GM19351 (cell line): ENCODE results near the gene GNG12.
A peak's percentile ranks its signal among the peaks of the same experiment; 100 is the strongest.

Source experiments
- ATAC-seq: cut with Tn5 transposase; IDR thresholded peaks from one replicate; pipeline ENCODE4 v1.9.1; 2021; ENCODE audit warnings: mild to moderate bottlenecking, moderate library complexity; ENCODE audit not compliant: unreplicated experiment

The GNG12 gene

GRCh38 chr1:67843331-67843730 is 10.1 kb upstream of the GNG12 start:
- ATAC-seq: no peak

- ATAC-seq: no peak
These were observed 7.2 kb upstream of the GNG12 start for GRCh38 chr1:67840449-67840848.

DNA sequence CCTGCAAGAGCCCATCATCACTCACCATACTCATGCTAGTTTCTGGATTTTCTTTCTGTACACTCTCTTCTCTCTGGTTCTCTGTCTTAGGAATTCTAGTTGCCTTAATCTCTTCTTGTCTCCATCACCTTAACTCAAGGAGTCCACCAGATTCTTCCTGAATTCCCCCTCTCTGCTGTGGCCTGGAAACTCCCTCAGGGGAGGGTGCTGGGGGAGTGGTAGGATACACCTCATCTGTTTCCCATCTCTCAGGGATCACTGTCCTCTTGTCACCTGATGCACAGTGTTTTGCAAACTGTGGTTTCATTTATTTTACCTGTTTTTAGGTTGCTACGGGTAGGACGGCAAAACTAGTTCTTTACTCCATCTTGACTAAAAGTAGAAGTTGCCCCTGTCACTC is 6.6 kb upstream of the GNG12 start:
- ATAC-seq: no peak

DNA sequence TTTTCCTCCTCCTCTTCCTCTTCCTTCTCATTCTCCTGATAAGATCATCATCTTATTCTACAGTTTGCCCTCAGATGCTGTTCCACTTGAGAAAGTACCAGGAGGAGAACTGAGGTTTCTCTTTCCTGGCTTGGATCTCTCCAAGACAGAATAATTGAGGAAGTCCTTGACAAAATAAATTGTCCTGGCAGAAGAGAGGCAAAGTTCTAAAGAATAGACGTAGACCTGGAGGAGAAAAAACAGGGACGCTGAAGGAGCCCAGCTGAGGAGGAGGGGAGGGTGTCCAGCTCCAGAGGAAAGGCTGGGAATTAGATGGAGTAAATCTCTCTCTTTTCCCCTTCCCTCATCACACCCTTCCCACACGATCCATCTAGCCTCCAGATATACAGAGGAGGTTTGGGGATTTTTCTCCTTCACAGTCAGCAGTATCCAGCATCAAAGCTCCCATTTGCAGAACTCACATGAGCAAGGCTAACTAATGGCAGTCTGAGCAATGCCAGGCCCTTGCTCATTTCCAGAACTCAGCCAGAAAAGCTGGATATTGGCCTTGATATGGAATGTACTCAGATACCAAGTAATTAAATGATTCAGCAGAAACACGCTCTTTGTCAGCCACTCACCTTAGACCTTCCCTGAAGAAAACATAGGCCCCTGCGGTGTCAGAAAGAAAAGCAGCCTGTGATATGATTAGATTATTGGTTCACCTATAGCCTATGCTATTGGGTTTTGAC is 5.1 kb upstream of the GNG12 start:
- ATAC-seq: no peak

DNA sequence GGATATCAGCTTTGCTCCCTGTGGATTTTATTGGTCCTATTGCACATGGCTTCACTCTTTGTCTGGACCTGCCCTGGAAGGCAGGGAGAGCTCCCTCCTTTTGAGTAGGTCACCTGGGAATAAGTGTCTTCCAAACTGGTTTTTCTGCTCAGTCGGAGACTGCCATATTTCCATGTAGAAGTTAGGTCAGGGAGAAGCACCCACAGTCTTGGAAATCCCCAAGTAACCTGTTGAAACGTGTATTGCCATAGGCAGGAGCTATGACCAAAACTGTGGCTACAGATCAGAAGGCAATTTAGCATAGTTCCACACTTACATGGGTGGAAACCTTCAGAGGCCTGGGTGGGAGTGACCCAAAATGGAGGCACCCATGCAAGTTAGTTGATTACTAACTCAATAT is 3.5 kb upstream of the GNG12 start:
- no peak for ATAC-seq

DNA sequence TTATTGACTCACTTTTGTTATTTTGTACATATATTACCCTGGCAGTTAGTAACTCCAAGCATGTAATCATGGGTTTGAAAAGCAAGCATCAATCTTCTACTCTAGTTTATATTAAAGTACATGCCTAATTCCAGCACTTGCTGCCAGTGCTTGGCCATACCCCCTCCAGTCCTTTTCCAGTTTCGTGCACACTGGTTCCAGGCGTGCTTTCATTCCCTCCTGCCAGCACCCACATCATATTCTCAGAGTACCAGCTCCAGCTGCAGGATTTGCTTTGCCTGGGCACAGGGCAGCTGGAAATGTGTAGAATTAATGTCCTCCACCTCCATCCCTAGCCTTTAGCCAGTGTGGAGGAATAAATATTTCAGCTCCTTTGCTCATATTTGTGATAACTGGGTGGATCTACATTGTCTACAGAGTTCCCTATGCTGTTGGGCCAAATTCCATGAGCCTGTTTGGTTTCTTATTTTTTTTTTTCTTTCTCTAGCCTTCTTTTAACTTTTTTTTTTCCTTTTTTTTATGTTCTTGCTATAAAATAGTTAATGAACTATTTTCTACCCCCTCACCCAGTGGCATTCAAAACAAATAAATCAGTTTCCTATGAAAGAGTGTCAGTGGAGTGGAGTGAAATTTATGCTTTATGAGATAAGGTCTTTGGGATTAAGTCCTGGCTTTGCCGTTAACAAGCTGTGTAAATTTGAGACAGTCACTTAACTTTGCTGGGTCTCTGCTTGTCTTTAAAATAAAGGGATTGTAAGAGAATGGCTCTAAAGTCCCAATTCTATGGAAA is 2.6 kb upstream of the GNG12 start:
- no peak for ATAC-seq

DNA sequence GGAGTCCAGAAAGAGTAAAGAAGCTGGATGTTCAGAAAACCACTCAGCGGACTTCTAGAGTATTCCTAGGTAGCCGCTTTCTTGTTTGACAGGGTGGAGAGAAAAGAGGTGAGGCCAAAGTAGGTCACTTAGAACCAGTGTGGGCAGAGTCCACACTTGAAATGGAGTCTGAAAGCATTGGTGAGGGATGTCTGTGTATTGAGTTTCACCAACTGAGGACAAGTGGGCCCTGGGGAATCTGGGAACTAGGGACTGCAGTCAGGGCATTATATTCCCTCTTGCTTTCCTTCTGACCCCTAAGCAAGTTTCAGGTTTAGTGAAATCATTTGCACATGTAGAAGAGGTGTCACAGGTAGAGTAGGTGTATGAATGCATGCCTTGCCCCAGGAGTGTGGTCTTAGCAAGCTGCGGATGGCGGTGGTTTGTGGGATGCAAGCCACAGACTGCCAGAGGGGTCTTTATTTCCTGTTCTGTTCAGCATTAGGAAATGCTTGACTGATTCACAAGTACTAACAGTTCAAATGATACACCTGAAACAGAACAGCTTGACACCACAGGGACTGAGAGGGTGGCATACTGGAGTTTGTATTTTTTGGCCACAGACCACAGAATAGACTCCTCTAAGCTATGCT is 1.1 kb upstream of the GNG12 start:
- ATAC-seq: no peak

- peak; percentile 12 for ATAC-seq
These were observed 304 bp upstream of the GNG12 start for GRCh38 chr1:67833602-67833940.

DNA sequence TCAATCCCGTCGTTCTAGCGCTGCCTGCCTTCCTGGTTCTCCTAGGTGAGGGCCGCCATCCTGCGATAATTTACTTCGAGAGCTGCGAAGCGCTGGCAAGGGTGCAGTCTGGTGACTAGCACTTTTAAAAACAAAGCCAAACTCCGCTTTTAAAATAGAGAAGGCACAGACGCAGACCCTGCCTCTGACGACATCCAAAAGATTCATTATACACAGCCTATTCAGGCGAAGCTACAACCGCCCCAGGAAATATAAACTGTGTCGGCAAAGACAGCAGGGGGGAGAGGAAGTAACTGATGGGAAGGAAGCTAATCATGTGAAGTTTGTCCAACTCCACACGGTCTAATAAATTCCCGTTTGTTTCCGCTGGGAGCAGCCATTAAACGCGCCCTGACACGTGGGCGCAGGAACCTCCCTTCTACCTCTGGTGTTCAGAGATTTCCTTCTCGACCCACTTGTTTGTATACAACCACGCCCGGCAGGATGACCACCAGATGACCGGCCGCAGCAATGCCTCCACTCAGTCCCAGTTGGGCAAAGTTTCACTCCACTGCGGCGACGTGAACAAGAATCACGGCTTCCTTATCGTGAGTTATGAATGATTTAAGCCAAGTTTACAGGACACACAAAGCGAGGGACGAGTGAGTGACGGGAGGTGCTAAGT is 1.3 kb downstream of the GNG12 start:
- peak; percentile 24 for ATAC-seq

DNA sequence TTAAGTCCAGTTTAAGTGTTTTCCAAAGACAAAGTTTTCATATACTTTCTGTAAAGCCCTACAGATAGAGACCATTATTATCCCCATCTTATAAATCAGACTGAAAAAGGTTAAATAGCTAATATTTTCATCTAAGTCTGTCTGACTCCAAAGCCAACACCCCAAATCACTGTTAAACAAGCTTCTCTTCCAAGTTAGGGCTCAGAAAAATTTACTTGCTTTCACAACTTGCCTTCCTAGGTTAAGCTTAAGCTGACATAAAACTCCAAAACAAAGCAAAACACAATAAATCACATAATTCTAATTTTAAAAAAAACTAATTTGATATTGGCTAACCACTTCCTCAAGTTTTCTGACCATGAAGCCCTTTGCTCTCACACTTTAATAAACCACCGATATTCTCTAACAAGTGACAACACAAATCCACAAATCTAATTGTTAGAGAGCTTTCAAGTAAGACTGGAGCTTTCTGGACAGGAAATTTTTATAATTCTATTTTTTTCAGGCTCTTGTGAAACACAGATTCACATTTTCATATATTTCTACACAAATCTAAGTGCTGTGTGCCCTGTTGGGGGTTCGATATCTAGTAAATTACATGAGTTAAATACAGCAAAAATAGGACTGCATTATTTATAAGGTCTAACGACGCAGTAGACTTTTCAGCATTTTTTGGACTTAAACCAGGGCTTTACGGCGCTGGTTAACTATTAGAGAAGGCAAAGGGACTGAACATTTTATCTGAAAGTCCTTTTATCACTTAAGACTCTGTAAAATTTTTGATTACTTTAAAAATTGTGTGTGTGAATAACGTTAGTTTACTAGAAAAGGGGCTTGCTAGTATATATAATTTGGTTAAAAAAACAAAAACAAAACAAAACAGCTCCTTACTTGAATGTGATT is 2.1 kb downstream of the GNG12 start:
- no peak for ATAC-seq

DNA sequence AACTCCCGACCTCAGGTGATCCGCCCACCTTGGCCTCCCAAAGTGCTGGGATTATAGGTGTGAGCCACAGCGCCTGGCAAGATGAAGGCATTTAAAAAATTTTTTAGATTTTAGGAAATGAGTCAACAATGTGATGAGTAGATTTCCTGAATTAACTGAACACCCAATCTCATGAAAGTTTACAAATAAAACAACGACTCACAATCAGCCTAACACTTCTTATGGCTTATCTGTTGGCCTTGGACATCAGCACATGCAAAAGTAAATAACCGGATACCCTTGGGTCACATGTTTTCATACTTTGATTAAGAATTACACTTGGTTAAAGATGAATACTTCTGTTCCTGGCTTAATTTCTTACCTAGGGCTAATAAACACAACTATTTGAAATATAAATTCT is 3.0 kb downstream of the GNG12 start:
- ATAC-seq: no peak

DNA sequence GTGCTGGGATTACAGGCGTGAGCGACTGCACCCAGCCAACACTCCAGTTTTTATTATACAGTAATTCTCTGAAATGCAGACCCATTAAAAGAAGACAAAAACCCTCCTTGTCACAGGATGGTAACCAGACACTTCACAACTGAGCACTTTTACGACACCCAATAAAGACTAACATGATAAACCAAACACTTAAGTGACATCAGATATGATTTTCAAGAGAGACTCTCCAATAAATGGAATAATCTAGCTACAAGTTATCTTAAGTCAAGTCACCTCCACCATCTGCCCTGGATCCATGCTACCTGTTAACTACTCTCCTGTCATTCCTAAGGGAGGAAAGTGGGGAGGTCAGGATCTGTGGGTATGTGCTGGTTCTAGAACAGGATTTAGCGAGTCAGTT is 5.6 kb downstream of the GNG12 start:
- ATAC-seq: no peak

GRCh38 chr1:67825591-67825990 is 7.7 kb downstream of the GNG12 start:
- ATAC-seq: no peak

DNA sequence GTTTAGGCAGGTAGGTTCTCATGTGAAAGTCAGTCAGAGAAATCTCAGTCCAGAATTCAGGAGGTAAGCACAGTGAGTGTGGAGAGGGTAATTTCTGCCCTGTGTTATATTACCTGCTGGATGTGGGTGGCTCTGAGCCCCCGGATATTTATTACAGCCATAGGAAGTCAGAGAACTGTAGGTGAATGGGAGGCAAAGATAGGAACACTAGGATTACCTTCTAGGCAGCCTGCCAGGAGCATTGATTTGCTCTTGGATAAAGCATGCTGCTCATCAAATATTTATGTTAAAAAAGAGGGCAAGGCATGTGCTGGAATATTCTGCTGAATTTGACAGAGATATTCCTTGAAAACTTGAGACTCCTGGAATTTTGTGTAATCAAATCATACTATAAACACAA is 8.5 kb downstream of the GNG12 start:
- ATAC-seq: no peak

DNA sequence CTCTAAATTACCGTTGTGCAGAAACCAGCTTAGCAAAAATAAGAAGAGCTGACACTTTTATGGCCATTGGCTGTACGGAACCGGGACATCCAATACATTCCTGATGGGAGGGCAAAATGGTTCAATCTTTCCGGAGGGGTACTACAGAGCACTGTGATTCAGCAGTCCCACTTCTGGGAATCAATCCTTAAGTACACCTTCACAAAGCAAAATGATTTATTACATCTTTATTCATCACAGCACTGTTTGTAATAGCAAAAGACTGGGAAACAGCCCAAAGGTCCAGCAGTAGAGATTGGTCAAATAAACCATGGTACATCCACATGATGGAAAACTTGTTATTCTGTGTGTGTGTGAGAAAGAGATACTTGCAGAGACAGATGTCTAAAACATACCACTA is 9.7 kb downstream of the GNG12 start:
- ATAC-seq: no peak

DNA sequence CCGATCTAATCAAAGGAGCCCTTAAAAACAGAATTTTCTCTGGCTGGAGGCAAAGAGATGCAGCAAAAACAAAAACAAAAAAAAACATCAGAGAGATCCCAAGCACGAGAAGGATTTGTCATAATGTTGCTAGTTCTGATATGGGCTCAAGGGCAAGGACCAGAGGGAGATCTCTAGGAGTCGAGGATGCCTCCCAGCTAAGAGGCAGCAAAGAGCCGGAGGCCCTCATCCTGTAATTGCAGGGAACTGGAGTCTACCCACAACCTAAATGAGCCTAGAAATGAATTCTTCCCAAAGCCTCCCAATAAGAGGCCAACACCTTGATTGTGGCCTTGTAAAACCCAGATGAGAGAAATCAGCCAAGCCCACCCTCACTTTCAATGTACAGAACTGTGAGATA is 12.0 kb downstream of the GNG12 start:
- no peak for ATAC-seq

- peak; percentile 46 for ATAC-seq
These were observed 14.5 kb downstream of the GNG12 start for GRCh38 chr1:67818725-67819301.

GRCh38 chr1:67818162-67818561 is 15.1 kb downstream of the GNG12 start:
- ATAC-seq: no peak

DNA sequence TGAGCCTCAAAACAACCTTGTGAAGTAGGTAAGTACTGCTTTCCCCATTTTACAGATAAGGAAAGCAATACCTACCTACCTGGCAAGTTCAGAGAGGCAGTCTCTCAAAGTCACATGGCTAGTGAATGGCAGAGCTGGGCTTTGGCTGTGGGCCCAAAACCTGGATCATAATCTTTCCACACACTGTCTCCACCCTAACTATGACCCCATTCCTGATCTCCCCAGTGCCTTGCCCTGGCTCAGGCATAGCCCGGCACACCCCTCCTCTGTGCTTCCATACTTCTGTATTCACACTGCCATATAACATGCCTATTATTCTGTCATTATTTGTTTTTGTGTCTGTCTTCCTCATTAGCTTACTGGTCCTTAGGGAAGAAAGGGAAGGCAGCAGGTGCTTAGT is 15.9 kb downstream of the GNG12 start:
- ATAC-seq: no peak

DNA sequence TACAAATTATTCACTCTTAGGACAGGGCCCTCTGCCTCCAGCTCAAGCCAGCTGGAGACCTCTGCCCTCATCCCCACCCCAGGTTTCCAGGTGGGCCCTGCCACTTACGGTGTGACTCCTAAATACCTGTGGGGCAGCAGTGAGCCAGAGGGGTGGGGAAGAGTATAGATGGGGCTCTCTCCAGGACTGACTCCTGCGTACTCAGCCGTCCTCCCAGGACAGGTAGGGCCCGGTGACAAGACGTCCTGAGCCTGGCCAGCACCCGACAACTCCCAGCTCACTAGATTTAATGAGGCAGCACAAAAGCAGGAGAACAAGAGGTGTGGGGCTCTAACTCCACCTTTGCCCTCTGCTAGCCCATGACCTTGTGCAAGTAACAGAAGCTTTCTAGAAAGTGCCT is 16.8 kb downstream of the GNG12 start:
- no peak for ATAC-seq
